ENCODE data around the gene TMEM202. TPM values are rescaled to one million over a fixed set of nuclear protein-coding genes. Genes with fewer than 3 reads are reported as not detected.
"Not testable (repeated sequence)": the region's sequence is repeated elsewhere in the genome, so short reads cannot be mapped to it uniquely, and the experiment has no call there.

Gene TMEM202
- total RNA-seq, 1 experiment from 2014 or later, result not detected

DNA sequence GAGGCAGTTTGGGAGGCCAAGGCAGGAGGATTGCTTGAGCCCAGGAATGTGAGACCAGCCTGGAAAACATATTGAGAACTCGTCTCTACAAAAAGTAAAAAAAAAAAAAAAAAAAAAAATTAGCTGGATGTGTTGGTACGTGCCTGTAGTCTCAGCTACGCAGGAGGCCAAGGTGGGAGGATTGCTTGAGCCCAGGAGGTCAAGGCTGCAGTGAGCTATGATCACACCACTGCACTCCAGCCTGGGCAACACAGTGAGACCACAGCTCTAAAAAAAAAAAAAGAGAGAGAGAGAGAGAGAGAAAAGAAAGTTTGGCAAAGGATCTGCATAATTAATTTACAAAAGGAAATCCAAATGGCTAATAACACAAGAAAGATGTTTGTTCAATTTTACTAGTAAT is 21.7 kb downstream of the TMEM202 start:
- DNase-seq; H3K27me3 ChIP-seq (ENCODE audit: control insufficient read depth, insufficient read depth, low read length); H3K4me3 ChIP-seq (ENCODE audit: insufficient read depth, low read depth, low read length); H3K36me3 ChIP-seq (replicated peaks; ENCODE audit: control insufficient read depth, insufficient read depth, low read length): not testable (repeated sequence)

DNA sequence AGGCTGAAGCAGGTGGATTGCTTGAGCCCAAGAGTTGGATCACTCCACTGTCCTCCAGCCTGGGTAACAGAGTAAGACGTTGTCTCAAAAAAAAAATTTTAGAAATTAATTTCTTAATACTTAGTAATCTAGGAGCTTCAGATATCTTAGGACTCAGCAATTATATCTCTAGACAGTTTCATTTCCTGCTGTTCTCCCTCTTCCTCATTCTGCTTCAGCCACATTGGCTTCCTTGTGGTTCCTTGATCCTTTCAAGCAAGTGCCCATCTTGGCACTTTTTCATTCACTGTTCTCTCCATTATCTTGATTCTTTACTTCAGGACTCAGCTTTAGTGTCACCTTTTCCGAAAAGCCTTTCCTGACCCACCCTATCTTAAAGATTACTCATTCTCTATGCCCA is 22.5 kb downstream of the TMEM202 start:
- H3K27me3 ChIP-seq (ENCODE audit: control insufficient read depth, insufficient read depth, low read length), result no peaks in the 10 kb centered on the region
- no peaks in the 10 kb centered on the region for H3K36me3 ChIP-seq (replicated peaks; ENCODE audit: control insufficient read depth, insufficient read depth, low read length)

DNA sequence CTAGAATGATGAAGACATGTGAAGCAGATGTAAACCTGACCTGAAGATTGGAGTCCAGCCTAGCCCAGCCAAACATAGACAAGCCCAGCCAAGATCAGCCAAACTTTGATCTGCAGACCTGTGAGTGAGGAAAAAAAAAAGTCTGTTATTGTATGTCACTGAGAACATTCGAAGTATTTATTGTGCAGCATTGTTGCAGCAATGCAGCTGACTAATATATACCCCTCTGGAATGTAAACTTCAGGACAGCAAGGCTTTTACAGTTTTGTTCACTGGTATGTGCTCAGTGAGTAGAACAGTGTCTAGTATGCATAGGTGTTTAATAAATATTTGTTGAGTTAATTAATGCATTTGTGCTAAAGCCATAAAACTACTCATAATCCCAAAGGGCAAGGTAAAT is 23.4 kb downstream of the TMEM202 start:
- H3K36me3 ChIP-seq (replicated peaks; ENCODE audit: control insufficient read depth, insufficient read depth, low read length), result no peaks in the 10 kb centered on the region
- no peaks in the 10 kb centered on the region for H3K27me3 ChIP-seq (ENCODE audit: control insufficient read depth, insufficient read depth, low read length)
- no peak overlapping the region for H3K4me3 ChIP-seq (ENCODE audit: insufficient read depth, low read depth, low read length)
- no peak for DNase-seq

More for the DNA sequence above, 22.5 kb downstream of the TMEM202 start:
- DNase-seq, result no peak
- H3K4me3 ChIP-seq (ENCODE audit: insufficient read depth, low read depth, low read length), result no peak overlapping the region

DNA sequence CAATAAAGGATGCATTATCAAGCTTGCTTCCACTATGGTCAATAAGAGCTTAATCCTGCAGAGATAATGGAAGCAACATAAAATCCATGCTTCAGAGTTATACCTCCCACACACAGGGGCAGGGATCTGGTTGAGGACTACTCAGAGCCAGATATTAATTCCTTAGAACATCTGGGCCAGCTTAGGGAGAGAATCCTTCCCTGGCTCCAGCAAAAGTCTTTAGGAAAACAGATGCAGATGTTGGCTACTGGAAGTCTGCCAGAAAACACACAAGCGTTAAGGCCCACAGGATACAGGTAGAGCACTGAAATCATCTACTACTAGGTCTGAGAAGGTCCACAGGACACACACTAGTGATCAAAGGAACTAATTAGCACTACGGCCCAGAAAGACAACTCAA is 25.2 kb downstream of the TMEM202 start:
- H3K36me3 ChIP-seq (replicated peaks; ENCODE audit: control insufficient read depth, insufficient read depth, low read length), result no peaks in the 10 kb centered on the region
- H3K27me3 ChIP-seq (ENCODE audit: control insufficient read depth, insufficient read depth, low read length), result no peaks in the 10 kb centered on the region
- H3K4me3 ChIP-seq (ENCODE audit: insufficient read depth, low read depth, low read length), result no peak overlapping the region
- DNase-seq, result no peak

DNA sequence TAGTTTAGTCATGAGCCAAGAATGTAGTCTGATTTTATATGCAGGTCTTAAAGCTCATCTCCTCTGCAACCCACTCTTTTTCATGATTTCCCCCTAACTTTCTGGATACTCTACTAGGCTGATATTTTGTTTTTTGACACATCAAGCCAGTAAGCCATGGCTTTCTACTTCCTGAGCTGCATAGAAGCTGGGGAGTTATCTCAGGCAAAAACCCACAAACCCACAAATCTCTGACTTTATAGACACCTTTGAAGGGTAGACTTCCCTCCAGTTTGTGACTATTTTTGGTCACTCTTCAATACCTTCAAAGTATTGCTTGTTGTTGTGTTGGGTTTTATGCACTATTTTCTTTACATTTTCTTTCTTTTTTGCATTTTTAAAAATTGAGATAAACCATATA is 28.6 kb downstream of the TMEM202 start:
- Histone ChIP-seq H3K27me3 (ENCODE audit: control insufficient read depth, insufficient read depth, low read length) (no peaks in the 10 kb centered on the region), H3K4me3 (ENCODE audit: insufficient read depth, low read depth, low read length) (no peak overlapping the region), H3K36me3 (replicated peaks; ENCODE audit: control insufficient read depth, insufficient read depth, low read length) (no peaks in the 10 kb centered on the region)
- no peak for DNase-seq

DNA sequence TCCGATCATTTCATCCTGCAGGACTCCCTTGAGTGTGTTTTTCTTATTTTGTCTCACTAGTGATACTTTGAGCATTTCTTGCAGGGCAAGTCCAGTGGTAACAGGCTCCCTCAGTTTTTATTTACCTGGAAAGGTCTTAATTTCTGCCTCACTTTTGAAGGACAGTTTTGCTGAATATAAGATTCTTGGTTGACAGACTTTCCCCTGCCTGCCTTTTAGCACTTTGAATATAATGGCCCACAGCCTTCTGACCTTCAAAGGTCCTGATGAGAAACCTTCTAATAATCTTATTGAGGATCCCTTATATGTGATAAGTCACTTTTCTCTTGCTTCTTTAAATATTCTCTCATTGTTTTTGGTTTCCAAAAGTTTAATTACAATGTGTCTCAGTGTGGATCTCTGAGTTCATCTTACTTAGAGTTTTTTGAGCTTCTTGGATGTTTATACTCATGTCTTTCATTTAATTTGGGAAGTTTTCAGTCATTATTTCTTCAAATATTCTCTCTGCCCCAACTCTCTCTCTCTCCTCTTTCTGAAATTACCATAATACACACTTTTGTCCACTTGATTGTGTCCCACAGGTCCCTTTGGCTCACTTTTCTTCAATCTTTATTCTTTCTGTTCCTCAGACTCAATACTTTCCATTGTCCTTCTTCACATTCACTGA is 39.7 kb downstream of the TMEM202 start:
- Histone ChIP-seq H3K4me3 (ENCODE audit: insufficient read depth, low read depth, low read length) (no peak overlapping the region), H3K36me3 (replicated peaks; ENCODE audit: control insufficient read depth, insufficient read depth, low read length) (no peaks in the 10 kb centered on the region), H3K27me3 (ENCODE audit: control insufficient read depth, insufficient read depth, low read length) (no peaks in the 10 kb centered on the region)
- DNase-seq, result no peak

DNA sequence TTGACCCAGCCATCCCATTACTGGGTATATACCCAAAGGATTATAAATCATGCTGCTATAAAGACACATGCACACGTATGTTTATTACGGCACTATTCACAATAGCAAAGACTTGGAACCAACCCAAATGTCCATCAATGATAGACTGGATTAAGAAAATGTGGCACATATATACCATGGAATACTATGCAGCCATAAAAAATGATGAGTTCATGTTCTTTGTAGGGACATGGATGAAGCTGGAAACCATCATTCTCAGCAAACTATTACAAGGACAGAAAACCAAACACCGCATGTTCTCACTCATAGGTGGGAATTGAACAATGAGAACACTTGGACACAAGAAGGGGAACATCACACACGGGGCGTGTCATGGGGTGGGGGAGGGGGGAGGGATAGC is 44.7 kb downstream of the TMEM202 start:
- H3K36me3 ChIP-seq (replicated peaks; ENCODE audit: control insufficient read depth, insufficient read depth, low read length); H3K27me3 ChIP-seq (ENCODE audit: control insufficient read depth, insufficient read depth, low read length); H3K4me3 ChIP-seq (ENCODE audit: insufficient read depth, low read depth, low read length); DNase-seq: not testable (repeated sequence)

DNA sequence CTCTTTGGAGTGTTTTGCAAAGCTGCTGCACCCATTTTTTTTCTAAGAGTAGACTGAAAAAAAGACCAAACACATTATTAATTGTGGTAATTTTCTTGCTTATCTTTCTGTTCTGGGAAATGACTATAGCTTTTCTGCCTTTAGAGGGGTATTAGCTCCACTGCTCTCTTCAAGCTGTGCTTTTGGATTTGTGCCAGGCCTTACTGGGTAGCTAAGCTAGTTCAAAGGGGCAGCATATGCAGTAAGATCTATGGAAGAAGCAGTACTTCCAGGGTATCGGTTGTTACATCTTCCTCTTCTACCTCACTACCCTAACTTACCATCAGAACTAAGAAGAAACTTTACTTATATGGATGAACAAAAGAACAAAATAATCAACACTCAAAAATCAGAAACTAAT is 47.3 kb downstream of the TMEM202 start:
- no peak for DNase-seq
- H3K27me3 ChIP-seq (ENCODE audit: control insufficient read depth, insufficient read depth, low read length), result no peaks in the 10 kb centered on the region; the same call in 1 of the 2 replicates
- no peak overlapping the region for H3K4me3 ChIP-seq (ENCODE audit: insufficient read depth, low read depth, low read length)
- no peaks in the 10 kb centered on the region for H3K36me3 ChIP-seq (replicated peaks; ENCODE audit: control insufficient read depth, insufficient read depth, low read length)

DNA sequence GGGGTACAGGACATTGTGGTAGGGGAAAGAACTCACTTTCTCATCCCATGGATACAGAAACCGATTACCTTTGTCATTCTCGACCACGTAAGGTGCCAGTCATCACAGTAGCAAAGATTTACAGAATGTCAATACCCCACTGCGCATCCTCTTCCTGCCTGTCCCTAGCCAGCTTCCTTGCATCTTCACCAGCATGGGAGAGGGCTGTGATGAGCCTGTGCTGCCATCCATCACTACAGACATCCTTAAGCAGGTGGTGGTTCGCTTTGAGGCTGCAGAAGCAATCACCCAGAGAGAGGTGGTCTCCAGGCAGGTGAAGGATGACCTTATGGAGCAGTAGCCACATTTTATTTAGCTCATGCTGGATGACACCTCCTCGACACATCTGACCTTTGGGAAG is 52.7 kb downstream of the TMEM202 start:
- no peaks in the 10 kb centered on the region for H3K36me3 ChIP-seq (replicated peaks; ENCODE audit: control insufficient read depth, insufficient read depth, low read length)
- no peak overlapping the region for H3K4me3 ChIP-seq (ENCODE audit: insufficient read depth, low read depth, low read length)
- no peaks in the 10 kb centered on the region; the same call in 1 of the 2 replicates for H3K27me3 ChIP-seq (ENCODE audit: control insufficient read depth, insufficient read depth, low read length)
- DNase-seq, result no peak

DNA sequence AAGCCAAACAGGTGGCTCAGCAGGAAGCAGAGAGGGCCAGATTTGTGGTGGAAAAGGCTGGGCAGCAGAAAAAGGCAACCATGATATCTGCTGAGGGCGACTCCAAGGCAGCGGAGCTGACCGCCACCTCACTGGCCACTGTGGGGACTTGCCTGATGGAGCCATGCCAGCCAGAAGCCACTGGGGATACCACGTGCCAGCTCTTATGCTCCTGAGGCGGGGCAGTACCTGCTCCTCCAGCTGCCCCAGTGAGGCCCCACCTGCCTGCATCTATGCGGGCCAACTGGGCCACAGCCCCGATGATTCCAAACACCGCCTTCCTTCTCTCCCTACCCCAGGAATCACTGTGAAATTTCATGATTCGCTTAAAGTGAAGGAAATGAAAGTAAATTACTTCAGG is 53.1 kb downstream of the TMEM202 start:
- DNase-seq, result no peak
- Histone ChIP-seq H3K36me3 (replicated peaks; ENCODE audit: control insufficient read depth, insufficient read depth, low read length) (no peaks in the 10 kb centered on the region), H3K4me3 (ENCODE audit: insufficient read depth, low read depth, low read length) (no peak overlapping the region), H3K27me3 (ENCODE audit: control insufficient read depth, insufficient read depth, low read length) (no peaks in the 10 kb centered on the region; the same call in 1 of the 2 replicates)

DNA sequence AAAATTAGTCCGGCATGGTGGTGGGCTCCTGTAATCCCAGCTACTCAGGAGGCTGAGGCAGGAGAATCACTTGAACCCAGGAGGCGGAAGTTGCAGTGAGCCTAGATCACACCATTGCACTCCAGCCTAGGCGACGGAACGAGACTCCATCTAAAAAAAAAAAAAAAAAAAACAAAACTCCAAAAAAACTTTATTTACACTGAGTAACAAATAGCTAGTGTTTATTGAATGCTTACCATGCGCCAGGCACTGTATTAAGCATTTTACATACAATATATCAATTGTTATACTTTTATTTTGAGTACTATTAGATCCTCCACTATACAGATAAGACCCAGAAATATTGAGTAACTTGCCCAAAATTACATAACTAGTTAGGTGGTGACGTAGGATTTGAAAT is 58.6 kb downstream of the TMEM202 start:
- Histone ChIP-seq H3K36me3 (replicated peaks; ENCODE audit: control insufficient read depth, insufficient read depth, low read length) (no peaks in the 10 kb centered on the region), H3K27me3 (ENCODE audit: control insufficient read depth, insufficient read depth, low read length) (no peaks in the 10 kb centered on the region; the same call in 1 of the 2 replicates), H3K4me3 (ENCODE audit: insufficient read depth, low read depth, low read length) (no peak overlapping the region)
- no peak for DNase-seq

Other genes with a start within 250 kb of the TMEM202 start
- gene GRAMD2A, start 200.5 kb upstream of the TMEM202 start, total RNA-seq (2014; rRNA removed; shearing (Covaris generic)), result 0.17 and 0.52 TPM in 2 replicates
- gene PKM, start 167.1 kb upstream of the TMEM202 start, total RNA-seq (2014; rRNA removed; shearing (Covaris generic)), result 942 and 1,007 TPM in 2 replicates
- gene PARP6, start 125.8 kb upstream of the TMEM202 start, total RNA-seq (2014; rRNA removed; shearing (Covaris generic)), result 24.8 and 28.8 TPM in 2 replicates
- gene CELF6, start 78.1 kb upstream of the TMEM202 start, total RNA-seq (2014; rRNA removed; shearing (Covaris generic)), result 0.21 TPM in 1 of 2 replicates, not detected in the other
- gene HEXA, start 22.3 kb upstream of the TMEM202 start, total RNA-seq (2014; rRNA removed; shearing (Covaris generic)), result 52.5 and 54.2 TPM in 2 replicates
- gene ARIH1, start 76.0 kb downstream of the TMEM202 start, total RNA-seq (2014; rRNA removed; shearing (Covaris generic)), result 60.5 and 68.8 TPM in 2 replicates